HCT116 (cell line): Measurements from ENCODE around the gene PTGDS.

ENCODE experiments used
- EZH2 ChIP-seq: fragments of 200-600 bp; sonication (generic); IDR thresholded peaks from 2 replicates; pipeline ENCODE4 v1.6.1; 2017; ENCODE audit warnings: antibody characterized with exemption, mixed run types
- EZH2phosphoT487 ChIP-seq: fragments of 200-600 bp; IDR thresholded peaks from 2 replicates; pipeline ENCODE4 v1.6.1; 2018; ENCODE audit warnings: antibody characterized with exemption, borderline replicate concordance
- POLR2A ChIP-seq: IDR thresholded peaks from 2 replicates; pipeline ENCODE4 v1.7.0; 2011; ENCODE audit warnings: borderline replicate concordance; ENCODE audit not compliant: insufficient read depth, insufficient read length; ENCODE audit errors: extremely low read depth
- POLR2AphosphoS5 ChIP-seq: IDR thresholded peaks from 2 replicates; pipeline ENCODE4 v1.6.1; 2011; ENCODE audit warnings: mild to moderate bottlenecking, low read depth, low read length, moderate library complexity
- SIN3A ChIP-seq: IDR thresholded peaks from 2 replicates; pipeline ENCODE4 v1.6.1; 2012; ENCODE audit warnings: low read depth
- TCF7L2 ChIP-seq: IDR thresholded peaks from 2 replicates; pipeline ENCODE4 v1.7.0; 2011; ENCODE audit warnings: borderline replicate concordance, inconsistent platforms; ENCODE audit not compliant: insufficient read depth, insufficient read length; ENCODE audit errors: extremely low read depth
- YY1 ChIP-seq: IDR thresholded peaks from 2 replicates; pipeline ENCODE4 v1.6.1; 2011; ENCODE audit warnings: low read length, low read depth, moderate library complexity, mild to moderate bottlenecking; ENCODE audit not compliant: insufficient replicate concordance; ENCODE audit errors: extremely low read depth
- TF ChIP-seq, protein P1 (sequence below), 3 experiments: fragments of 200-600 bp in 1 of 3; sonication (generic) in 1 of 3; IDR thresholded peaks in 2 of 3; conservative IDR thresholded peaks in 1 of 3; 2 replicates each; pipeline ENCODE4 v1.5.1; 2012 to 2017; ENCODE audit warnings: low read depth in 2 of 3, low read length in 2 of 3, antibody characterized with exemption in 1 of 3, borderline replicate concordance in 1 of 3, control low read depth in 1 of 3, mild to moderate bottlenecking in 1 of 3, mixed read lengths in 1 of 3, mixed run types in 1 of 3, moderate library complexity in 1 of 3; ENCODE audit not compliant: insufficient read depth in 1 of 3
- TF ChIP-seq, protein P2 (sequence below): IDR thresholded peaks from 2 replicates; pipeline ENCODE4 v1.6.1; 2012; ENCODE audit warnings: low read depth
- TF ChIP-seq, protein P3 (sequence below): IDR thresholded peaks from 2 replicates; pipeline ENCODE4 v1.6.1; 2012

DNA sequence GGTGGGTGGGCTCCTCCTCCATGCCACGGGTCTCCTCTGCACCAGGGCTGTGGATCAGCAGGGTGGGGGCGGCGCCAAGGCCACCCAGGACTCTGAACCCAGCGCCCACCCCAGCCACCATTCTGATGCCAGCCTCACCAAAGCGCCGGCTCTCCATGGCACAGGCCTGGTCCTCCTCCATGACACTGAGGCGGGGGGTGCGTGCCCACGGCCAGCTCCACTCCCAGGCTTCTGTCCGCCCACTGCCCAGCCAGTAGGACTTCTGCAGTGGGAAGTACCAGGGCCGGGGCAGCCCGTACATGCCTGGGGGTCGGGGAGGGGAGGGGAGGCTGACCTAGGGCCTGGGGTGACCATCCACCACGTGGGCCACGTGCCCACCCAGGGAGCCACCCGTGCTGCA is 39.1 kb downstream of the PTGDS start:
- TF ChIP-seq, protein P1, sequence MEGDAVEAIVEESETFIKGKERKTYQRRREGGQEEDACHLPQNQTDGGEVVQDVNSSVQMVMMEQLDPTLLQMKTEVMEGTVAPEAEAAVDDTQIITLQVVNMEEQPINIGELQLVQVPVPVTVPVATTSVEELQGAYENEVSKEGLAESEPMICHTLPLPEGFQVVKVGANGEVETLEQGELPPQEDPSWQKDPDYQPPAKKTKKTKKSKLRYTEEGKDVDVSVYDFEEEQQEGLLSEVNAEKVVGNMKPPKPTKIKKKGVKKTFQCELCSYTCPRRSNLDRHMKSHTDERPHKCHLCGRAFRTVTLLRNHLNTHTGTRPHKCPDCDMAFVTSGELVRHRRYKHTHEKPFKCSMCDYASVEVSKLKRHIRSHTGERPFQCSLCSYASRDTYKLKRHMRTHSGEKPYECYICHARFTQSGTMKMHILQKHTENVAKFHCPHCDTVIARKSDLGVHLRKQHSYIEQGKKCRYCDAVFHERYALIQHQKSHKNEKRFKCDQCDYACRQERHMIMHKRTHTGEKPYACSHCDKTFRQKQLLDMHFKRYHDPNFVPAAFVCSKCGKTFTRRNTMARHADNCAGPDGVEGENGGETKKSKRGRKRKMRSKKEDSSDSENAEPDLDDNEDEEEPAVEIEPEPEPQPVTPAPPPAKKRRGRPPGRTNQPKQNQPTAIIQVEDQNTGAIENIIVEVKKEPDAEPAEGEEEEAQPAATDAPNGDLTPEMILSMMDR (IDR thresholded peaks at IDR 0.05 in 2 of 3, conservative IDR thresholded peaks at IDR 0.05 in 1 of 3; ENCODE audit: borderline replicate concordance in 1 of 3, insufficient read depth in 1 of 3, low read depth in 2 of 3, low read length in 2 of 3), result no peak
- TF ChIP-seq EZH2 (no peak), EZH2phosphoT487 (no peak), POLR2A (no peak), YY1 (no peak), SIN3A (no peak), TCF7L2 (no peak), POLR2AphosphoS5 (no peak)
- TF ChIP-seq, protein P2, sequence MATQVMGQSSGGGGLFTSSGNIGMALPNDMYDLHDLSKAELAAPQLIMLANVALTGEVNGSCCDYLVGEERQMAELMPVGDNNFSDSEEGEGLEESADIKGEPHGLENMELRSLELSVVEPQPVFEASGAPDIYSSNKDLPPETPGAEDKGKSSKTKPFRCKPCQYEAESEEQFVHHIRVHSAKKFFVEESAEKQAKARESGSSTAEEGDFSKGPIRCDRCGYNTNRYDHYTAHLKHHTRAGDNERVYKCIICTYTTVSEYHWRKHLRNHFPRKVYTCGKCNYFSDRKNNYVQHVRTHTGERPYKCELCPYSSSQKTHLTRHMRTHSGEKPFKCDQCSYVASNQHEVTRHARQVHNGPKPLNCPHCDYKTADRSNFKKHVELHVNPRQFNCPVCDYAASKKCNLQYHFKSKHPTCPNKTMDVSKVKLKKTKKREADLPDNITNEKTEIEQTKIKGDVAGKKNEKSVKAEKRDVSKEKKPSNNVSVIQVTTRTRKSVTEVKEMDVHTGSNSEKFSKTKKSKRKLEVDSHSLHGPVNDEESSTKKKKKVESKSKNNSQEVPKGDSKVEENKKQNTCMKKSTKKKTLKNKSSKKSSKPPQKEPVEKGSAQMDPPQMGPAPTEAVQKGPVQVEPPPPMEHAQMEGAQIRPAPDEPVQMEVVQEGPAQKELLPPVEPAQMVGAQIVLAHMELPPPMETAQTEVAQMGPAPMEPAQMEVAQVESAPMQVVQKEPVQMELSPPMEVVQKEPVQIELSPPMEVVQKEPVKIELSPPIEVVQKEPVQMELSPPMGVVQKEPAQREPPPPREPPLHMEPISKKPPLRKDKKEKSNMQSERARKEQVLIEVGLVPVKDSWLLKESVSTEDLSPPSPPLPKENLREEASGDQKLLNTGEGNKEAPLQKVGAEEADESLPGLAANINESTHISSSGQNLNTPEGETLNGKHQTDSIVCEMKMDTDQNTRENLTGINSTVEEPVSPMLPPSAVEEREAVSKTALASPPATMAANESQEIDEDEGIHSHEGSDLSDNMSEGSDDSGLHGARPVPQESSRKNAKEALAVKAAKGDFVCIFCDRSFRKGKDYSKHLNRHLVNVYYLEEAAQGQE, result no peak
- TF ChIP-seq, protein P3, sequence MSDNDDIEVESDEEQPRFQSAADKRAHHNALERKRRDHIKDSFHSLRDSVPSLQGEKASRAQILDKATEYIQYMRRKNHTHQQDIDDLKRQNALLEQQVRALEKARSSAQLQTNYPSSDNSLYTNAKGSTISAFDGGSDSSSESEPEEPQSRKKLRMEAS, result no peak
